K562 (cell line): ENCODE results near the gene QRICH1. TPM values are rescaled to one million over a fixed set of nuclear protein-coding genes. Genes with fewer than 3 reads are reported as not detected.

ENCODE experiments used
- ATAC-seq: fragments of 200-7000 bp; cut with Tn5 transposase; 3 replicates; pipeline ENCODE4 v1.9.1; 2020; ENCODE audit warnings: moderate library complexity
- BruUV-seq: library from RNA; stranded (reverse); fragments of 400-500 nt; replicated peaks from 2 replicates; lab custom pipeline; 2021; lab: Mats Ljungman, UMichigan
- CTCF ChIA-PET: fragments of 300-600 bp; formaldehyde crosslinking; extraction: SDS; loops from one replicate; lab custom pipeline; 2021; ENCODE audit warnings: low intra/inter-chr PET ratio; lab: Yijun Ruan, JAX
- POLR2A ChIA-PET: fragments of 300-600, 350-650 bp; sonication (Branson Sonifier 250); formaldehyde crosslinking; extraction: SDS; loops from one replicate; lab custom pipeline; 2021; ENCODE audit warnings: antibody characterized with exemption, inconsistent platforms; lab: Yijun Ruan, JAX
- DNase-seq, 4 experiments: peaks; one replicate each; pipeline versions ENCODE4 v3.0.0 to v3.0.0-alpha.2; 2011 to 2018; ENCODE audit warnings: low spot score in 3 of 4, mixed read lengths in 3 of 4; ENCODE audit errors: extremely low read depth in 1 of 4
- FAIRE-seq: peaks from 2 replicates; lab custom pipeline; 2011; peaks lifted over from hg19 to GRCh38; lab: Jason Lieb, UNC
- H2AFZ ChIP-seq: 2 replicates; pipeline ENCODE4 v1.6.0; 2011; ENCODE audit warnings: low read depth, low read length, control low read depth, inconsistent platforms
- H3K27ac ChIP-seq: fragments of 200-600 bp; 3 replicates; pipeline ENCODE4 v1.8.0; 2011; ENCODE audit warnings: low read depth, mild to moderate bottlenecking, control low read depth, inconsistent platforms, low read length, moderate library complexity, mixed read lengths; ENCODE audit errors: extremely low read depth
- H3K27me3 ChIP-seq, 2 experiments: fragments of 300-600 bp in 1 of 2; 2 replicates in 1 of 2; 3 replicates in 1 of 2; pipeline versions ENCODE4 v1.6.0 to v1.8.0; 2011; ENCODE audit warnings: inconsistent platforms in 2 of 2, low read length in 2 of 2, mild to moderate bottlenecking in 1 of 2, mixed read lengths in 1 of 2, moderate library complexity in 1 of 2; ENCODE audit not compliant: control insufficient read depth in 2 of 2, insufficient read depth in 2 of 2
- H3K36me3 ChIP-seq: fragments of 300-600 bp; 3 replicates; pipeline ENCODE4 v1.8.0; 2011; ENCODE audit warnings: mild to moderate bottlenecking, low read length, inconsistent platforms; ENCODE audit not compliant: control insufficient read depth, insufficient read depth
- H3K4me1 ChIP-seq, 2 experiments: fragments of 200-600 bp in 1 of 2; replicated peaks in 1 of 2; 2 replicates in 1 of 2; 3 replicates in 1 of 2; pipeline versions ENCODE4 v1.5.1 to v1.8.0; 2011; ENCODE audit warnings: inconsistent platforms in 2 of 2, low read length in 2 of 2, mild to moderate bottlenecking in 1 of 2, mixed read lengths in 1 of 2, moderate library complexity in 1 of 2; ENCODE audit not compliant: control insufficient read depth in 2 of 2, insufficient read depth in 2 of 2
- H3K4me2 ChIP-seq: 2 replicates; pipeline ENCODE4 v1.6.1; 2011; ENCODE audit warnings: low read length, control low read depth, inconsistent platforms, mixed read lengths; ENCODE audit not compliant: insufficient read depth
- H3K4me3 ChIP-seq: fragments of 200-600 bp; sonication (generic), shearing (Covaris generic); 2 replicates; pipeline ENCODE4 v1.5.1; 2016; ENCODE audit warnings: control low read depth, inconsistent platforms
- H3K79me2 ChIP-seq: fragments of 200-600 bp; 3 replicates; pipeline ENCODE4 v1.8.0; 2011; ENCODE audit warnings: low read length, inconsistent platforms; ENCODE audit not compliant: control insufficient read depth, insufficient read depth
- H3K9ac ChIP-seq, 2 experiments: 2 replicates each; pipeline versions ENCODE4 v1.6.0 to v1.6.1; 2011; ENCODE audit warnings: low read depth in 2 of 2, low read length in 2 of 2, control low read depth in 1 of 2, inconsistent platforms in 1 of 2, mild to moderate bottlenecking in 1 of 2, mixed read lengths in 1 of 2; ENCODE audit not compliant: insufficient read depth in 1 of 2
- H3K9me1 ChIP-seq: one replicate; pipeline ENCODE4 v1.6.0; 2011; ENCODE audit warnings: inconsistent platforms, mild to moderate bottlenecking, low read length, moderate library complexity; ENCODE audit not compliant: control insufficient read depth, insufficient read depth
- H3K9me3 ChIP-seq: replicated peaks from 2 replicates; pipeline ENCODE4 v1.5.1; 2011; ENCODE audit warnings: low read depth, low read length, inconsistent platforms; ENCODE audit not compliant: control insufficient read depth, insufficient read depth
- H4K20me1 ChIP-seq: replicated peaks from 2 replicates; pipeline ENCODE4 v1.6.1; 2011; ENCODE audit warnings: low read length, inconsistent platforms, mixed read lengths; ENCODE audit not compliant: control insufficient read depth, insufficient read depth
- AFF1 ChIP-seq, 2 experiments: fragments of 450-650 bp; IDR thresholded peaks; 2 replicates each; pipeline ENCODE4 v1.6.1; 2018; ENCODE audit warnings: mild to moderate bottlenecking in 2 of 2, low read depth in 1 of 2; ENCODE audit not compliant: partially characterized antibody in 2 of 2
- HEY1 ChIP-seq: fragments of 250-450 bp; sonication (Bioruptor Pico); IDR thresholded peaks from 2 replicates; pipeline ENCODE4 v1.5.0; 2020; ENCODE audit warnings: mild to moderate bottlenecking, moderate library complexity, borderline replicate concordance
- HMBOX1 ChIP-seq: sonication (generic); IDR thresholded peaks from 2 replicates; pipeline ENCODE4 v1.6.1; 2016
- L3MBTL2 ChIP-seq: fragments of 450-650 bp; IDR thresholded peaks from 2 replicates; pipeline ENCODE4 v1.6.1; 2016; ENCODE audit warnings: mild to moderate bottlenecking, moderate library complexity
- NELFE ChIP-seq: IDR thresholded peaks from 2 replicates; pipeline ENCODE4 v1.6.1; 2011; ENCODE audit warnings: mild to moderate bottlenecking; ENCODE audit not compliant: insufficient read depth, insufficient read length
- POU5F1 ChIP-seq: fragments of 150-350 bp; IDR thresholded peaks from 2 replicates; pipeline ENCODE4 v1.6.1; 2014; ENCODE audit warnings: borderline replicate concordance, low read length, low read depth, mild to moderate bottlenecking; ENCODE audit not compliant: partially characterized antibody
- ZEB2 ChIP-seq: fragments of 450-650 bp; IDR thresholded peaks from 2 replicates; pipeline ENCODE4 v1.6.1; 2016
- WGBS: fragments of 100-300 bp; shearing (Covaris generic); methylation state at CpG from one replicate; pipeline ENCODE4 v1.1.6; 2016; ENCODE audit warnings: low coverage, mixed read lengths; ENCODE audit not compliant: insufficient coverage; ENCODE audit errors: missing lambda C conversion rate; 5-methylcytosine and 5-hydroxymethylcytosine counted together
- in situ Hi-C: fragments of 300-500 bp; cut with MboI; formaldehyde crosslinking; loops from 4 replicates; pipeline ENCODE4 v1.15.0; 2018; ENCODE audit warnings: inconsistent platforms, mixed read lengths
- intact Hi-C: fragments of 100-400 bp; cut with micrococcal nuclease; formaldehyde crosslinking; loops from 2 replicates; pipeline ENCODE4 v1.14.2; 2022
- polyA plus RNA-seq, 8 experiments: library from polyadenylated mRNA; depleted of rRNA in 4 of 8; stranded (reverse) in 5 of 8; unstranded in 3 of 8; fragments of >200 nt; fragmentation: Nextera tagmentation in 2 of 8; fragmentation: Illumina TruSeq in 1 of 8; extraction: Ambion mirVana in 2 of 8; extraction: Trizol in 1 of 8; gene quantifications; 2 replicates each; pipeline versions ENCODE4 v1.2.1 to v1.2.3, GENCODE V29; 2011 to 2014; ENCODE audit warnings: inconsistent platforms in 1 of 8, missing spikeins in 1 of 8
- total RNA-seq, 7 experiments: library from RNA; depleted of rRNA in 6 of 7; stranded (reverse); fragments of >200 nt in 6 of 7; fragmentation: Illumina TruSeq in 2 of 7; extraction: Trizol in 2 of 7; gene quantifications; 2 replicates each; pipeline versions ENCODE4 v1.2.1 to v1.2.3, GENCODE V29; 2011 to 2021; ENCODE audit warnings: low replicate concordance in 1 of 7

Gene QRICH1
- total and polyA plus RNA-seq, 9 of the 15 experiments (the other 6 are each of a cell fraction or from before 2014, with no cell fraction given): 20.1 to 99.2 (median 56.7) TPM

- no peak for TF ChIP-seq L3MBTL2
Observed at GRCh38 chr3:49124203-49124602, 30.3 kb upstream of the QRICH1 start (continued).

GRCh38 chr3:49123687-49124086 is 29.8 kb upstream of the QRICH1 start:
- H3K9me3 ChIP-seq: no peaks in the 10 kb centered on the region
- in situ Hi-C loops: no loop called here
- H2AFZ ChIP-seq: no peak overlapping the region
- DNase-seq: no peak
- peaks cover 11% of the 10 kb centered on the region; the same call in 2 of the 3 replicates for H3K36me3 ChIP-seq
- H3K9ac ChIP-seq: 0 out of 4 replicates have a peak overlapping the region, but pooled peaks of 1 of the 2 experiments have one; percentile 9
- no peak overlapping the region for H3K27ac ChIP-seq
- no peak overlapping the region for H3K4me2 ChIP-seq
- no TSS peak for BruUV-seq
- TF ChIP-seq HEY1 (CRISPR knock-in tag) (no peak), ZEB2 (no peak), HMBOX1 (no peak), POU5F1 (no peak), AFF1 (IDR thresholded peaks at IDR 0.05; ENCODE audit: low read depth in 1 of 2, partially characterized antibody in 2 of 2) (no peak), NELFE (no peak)
- no peak for ATAC-seq
- peaks cover 19% of the 10 kb centered on the region for H3K79me2 ChIP-seq
- no peaks in the 10 kb centered on the region for H3K9me1 ChIP-seq
- no peaks in the 10 kb centered on the region for H4K20me1 ChIP-seq
- H3K4me1 ChIP-seq: peaks cover 9 to 39% of the 10 kb centered on the region in 2 experiments; a peak in 4 of 5 replicates
- no peaks in the 10 kb centered on the region for H3K27me3 ChIP-seq
- H3K4me3 ChIP-seq: no peak overlapping the region
- no peak for FAIRE-seq
- intact Hi-C loops: no loop called here
- ChIA-PET CTCF (no interaction called here), POLR2A (interaction anchor here (0.5 to 2.1 kb wide), 3 partner anchors 9 to 78 kb away, joined by 3 to 5 read pairs (median 3); partner anchors contain the start of gene LAMB2)
- 52% methylated on average over 10 of the region's 17 CpGs for WGBS
